ENCODE measurements around the gene PSTPIP2. TPM values are rescaled to one million over a fixed set of nuclear protein-coding genes. Genes with fewer than 3 reads are reported as not detected.

PSTPIP2 gene
- total RNA-seq, 1 donor from 2014 or later, result 6.2 TPM

DNA sequence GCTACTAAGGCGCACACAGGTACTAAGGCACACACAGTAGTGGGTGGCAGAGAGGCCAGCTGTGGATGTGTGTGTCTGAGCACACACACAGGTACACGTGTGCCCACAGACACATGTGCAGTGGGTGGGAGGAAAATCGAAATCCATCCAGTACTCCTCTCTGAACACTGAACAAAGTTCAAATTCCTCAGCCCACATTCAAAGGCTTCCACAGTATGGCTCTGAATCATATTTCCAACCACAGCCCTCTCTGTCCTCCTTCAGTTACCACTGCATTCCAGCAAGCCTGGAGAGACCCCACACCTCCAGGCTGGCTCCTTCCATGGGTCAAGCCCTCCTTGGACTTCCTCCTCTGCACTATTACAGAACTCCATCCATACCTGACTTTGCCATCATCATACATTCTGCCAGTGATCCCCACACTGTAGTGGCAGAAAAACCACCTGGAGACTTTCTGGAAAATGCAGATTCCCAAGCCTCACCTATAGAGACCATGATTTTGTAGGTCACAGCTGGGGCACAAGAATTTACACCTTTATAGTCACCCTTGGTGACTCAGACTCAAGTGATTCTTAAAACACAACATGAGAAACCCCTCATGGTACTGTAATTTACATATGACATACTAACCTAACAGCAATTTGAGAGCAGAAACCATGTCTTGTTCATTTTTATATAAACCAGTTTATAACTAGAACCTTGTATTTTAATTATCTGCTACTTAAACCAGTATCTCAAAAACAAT, 136.3 kb downstream of the PSTPIP2 start:
- Histone ChIP-seq H3K79me2 (ENCODE audit: low read depth) (no peaks in the 10 kb centered on the region), H3K36me3 (no peaks in the 10 kb centered on the region), H3K4me3 (no peak overlapping the region), H4K20me1 (ENCODE audit: low read depth) (peaks cover 7% of the 10 kb centered on the region), H3K4me1 (no peaks in the 10 kb centered on the region), H3F3A (ENCODE audit: low read depth) (no peaks in the 10 kb centered on the region), H3K4me2 (no peak overlapping the region), H3K9me3 (ENCODE audit: low read depth) (no peaks in the 10 kb centered on the region), H3K9ac (no peak overlapping the region), H3K27ac (no peak overlapping the region), H3K27me3 (no peaks in the 10 kb centered on the region), H2AFZ (replicated peaks) (no peak overlapping the region)
- Mint-ChIP-seq H3K27me3 (ENCODE audit: insufficient read depth, low read depth) (no peaks in the 10 kb centered on the region), H3K4me1 (peaks cover 4% of the 10 kb centered on the region), H3K4me3 (no peak overlapping the region), H3K36me3 (peaks cover 9% of the 10 kb centered on the region), H3K27ac (no peak overlapping the region), H3K9me3 (no peaks in the 10 kb centered on the region)
- TF ChIP-seq EZH2 (IDR thresholded peaks at IDR 0.05) (no peak), EZH2phosphoT487 (IDR thresholded peaks at IDR 0.05) (no peak)
- TF ChIP-seq, protein P1, sequence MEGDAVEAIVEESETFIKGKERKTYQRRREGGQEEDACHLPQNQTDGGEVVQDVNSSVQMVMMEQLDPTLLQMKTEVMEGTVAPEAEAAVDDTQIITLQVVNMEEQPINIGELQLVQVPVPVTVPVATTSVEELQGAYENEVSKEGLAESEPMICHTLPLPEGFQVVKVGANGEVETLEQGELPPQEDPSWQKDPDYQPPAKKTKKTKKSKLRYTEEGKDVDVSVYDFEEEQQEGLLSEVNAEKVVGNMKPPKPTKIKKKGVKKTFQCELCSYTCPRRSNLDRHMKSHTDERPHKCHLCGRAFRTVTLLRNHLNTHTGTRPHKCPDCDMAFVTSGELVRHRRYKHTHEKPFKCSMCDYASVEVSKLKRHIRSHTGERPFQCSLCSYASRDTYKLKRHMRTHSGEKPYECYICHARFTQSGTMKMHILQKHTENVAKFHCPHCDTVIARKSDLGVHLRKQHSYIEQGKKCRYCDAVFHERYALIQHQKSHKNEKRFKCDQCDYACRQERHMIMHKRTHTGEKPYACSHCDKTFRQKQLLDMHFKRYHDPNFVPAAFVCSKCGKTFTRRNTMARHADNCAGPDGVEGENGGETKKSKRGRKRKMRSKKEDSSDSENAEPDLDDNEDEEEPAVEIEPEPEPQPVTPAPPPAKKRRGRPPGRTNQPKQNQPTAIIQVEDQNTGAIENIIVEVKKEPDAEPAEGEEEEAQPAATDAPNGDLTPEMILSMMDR (IDR thresholded peaks at IDR 0.05), result no peak
- no peak for DNase-seq (ENCODE audit: low spot score)

Small RNA genes lying within 50 kb of the gene (small RNA-seq; reads per million reads assigned to genes)
- gene RN7SKP26 (not detected), gene RNU6-1278P (not detected), gene RNY4P37 (not detected)

Other genes starting within 250 kb of the PSTPIP2 start
- gene SIGLEC15, start 246.6 kb downstream of the PSTPIP2 start, total RNA-seq (ENCODE audit: low replicate concordance), result not detected in 2 replicates
- 15.7 and 34.0 TPM in 2 replicates for gene EPG5, start 104.9 kb downstream of the PSTPIP2 start, total RNA-seq (ENCODE audit: low replicate concordance)
- gene ATP5F1A, start 26.0 kb upstream of the PSTPIP2 start, total RNA-seq (ENCODE audit: low replicate concordance), result 1,034 and 1,141 TPM in 2 replicates
- 141 and 201 TPM in 2 replicates for gene HAUS1, start 32.1 kb upstream of the PSTPIP2 start, total RNA-seq (ENCODE audit: low replicate concordance)